Right kidney (tissue), 1 donor: ENCODE measurements around the gene MCM7.

Experiments
- DNase-seq: peaks from one replicate; pipeline ENCODE4 v3.0.0-alpha.2; 2016

MCM7 gene

GRCh38 chr7:100072462-100072861 is 28.7 kb downstream of the MCM7 start:
- no peak for DNase-seq

GRCh38 chr7:100071018-100071723 is 30.0 kb downstream of the MCM7 start:
- DNase-seq: no peak

GRCh38 chr7:100069991-100070390 is 31.2 kb downstream of the MCM7 start:
- no peak for DNase-seq

GRCh38 chr7:100066953-100067352 is 34.2 kb downstream of the MCM7 start:
- no peak for DNase-seq

- no peak for DNase-seq
Measured at GRCh38 chr7:100065452-100066186, 35.6 kb downstream of the MCM7 start.

- no peak for DNase-seq
Measured at GRCh38 chr7:100064162-100064561, 37.0 kb downstream of the MCM7 start.

- no peak for DNase-seq
Measured at GRCh38 chr7:100063376-100063775, 37.8 kb downstream of the MCM7 start.

GRCh38 chr7:100061518-100062193 is 39.5 kb downstream of the MCM7 start:
- no peak for DNase-seq

- DNase-seq: no peak
Measured at GRCh38 chr7:100059251-100059739, 41.9 kb downstream of the MCM7 start.

- DNase-seq: no peak
Measured at GRCh38 chr7:100057006-100057405, 44.2 kb downstream of the MCM7 start.

GRCh38 chr7:100053215-100053614 is 48.0 kb downstream of the MCM7 start:
- DNase-seq: no peak

- no peak for DNase-seq
Measured at GRCh38 chr7:100051611-100052010, 49.6 kb downstream of the MCM7 start.

GRCh38 chr7:100049441-100050291 is 51.5 kb downstream of the MCM7 start, which contains the start of gene ZSCAN21:
Gene ZSCAN21 (plus strand): TSS chr7:100049774. CDS start chr7:100057007, 7,233 bp downstream.
- DNase-seq: peak; percentile 97

- no peak for DNase-seq
Measured at GRCh38 chr7:100048680-100049079, 52.5 kb downstream of the MCM7 start.

GRCh38 chr7:100044718-100045117 is 56.5 kb downstream of the MCM7 start:
- DNase-seq: no peak
